GM23338 (cell line): ENCODE measurements around the gene PIK3CG. TPM values are rescaled to one million over a fixed set of nuclear protein-coding genes. Genes with fewer than 3 reads are reported as not detected.

Experiments
- ATAC-seq: fragments of 200-7000 bp; cut with Tn5 transposase; 3 replicates; pipeline ENCODE4 v1.9.1; 2020
- DNase-seq: peaks from one replicate; pipeline ENCODE4 v3.0.0-alpha.2; 2015; ENCODE audit warnings: low spot score
- H2AFZ ChIP-seq: fragments of 200-600 bp; sonication (generic); 2 replicates; pipeline ENCODE4 v1.8.0; 2016; ENCODE audit warnings: antibody characterized with exemption, mild to moderate bottlenecking, moderate library complexity
- H3F3A ChIP-seq: fragments of 200-600 bp; sonication (generic); replicated peaks from 2 replicates; pipeline ENCODE4 v1.8.0; 2017; ENCODE audit warnings: antibody characterized with exemption, mixed run types, low read depth
- H3K27ac ChIP-seq: fragments of 200-600 bp; sonication (generic); 2 replicates; pipeline ENCODE4 v1.6.1; 2016; ENCODE audit warnings: low read depth
- H3K27me3 ChIP-seq: fragments of 200-600 bp; sonication (generic); 2 replicates; pipeline ENCODE4 v1.8.0; 2016; ENCODE audit warnings: mild to moderate bottlenecking, mixed run types, moderate library complexity; ENCODE audit not compliant: insufficient read depth
- H3K36me3 ChIP-seq: fragments of 200-600 bp; sonication (generic); 2 replicates; pipeline ENCODE4 v1.8.0; 2016; ENCODE audit warnings: mild to moderate bottlenecking; ENCODE audit not compliant: insufficient read depth
- H3K4me1 ChIP-seq: fragments of 200-600 bp; sonication (generic); 2 replicates; pipeline ENCODE4 v1.8.0; 2016; ENCODE audit warnings: mild to moderate bottlenecking, moderate library complexity; ENCODE audit not compliant: insufficient read depth
- H3K4me2 ChIP-seq: fragments of 200-600 bp; sonication (generic); 2 replicates; pipeline ENCODE4 v1.7.1; 2017; ENCODE audit warnings: mixed run types
- H3K4me3 ChIP-seq: fragments of 200-600 bp; sonication (generic); 2 replicates; pipeline ENCODE4 v1.6.1; 2016; ENCODE audit warnings: mixed run types
- H3K79me2 ChIP-seq: fragments of 200-600 bp; sonication (generic); replicated peaks from 2 replicates; pipeline ENCODE4 v1.8.0; 2017; ENCODE audit warnings: mild to moderate bottlenecking; ENCODE audit not compliant: insufficient read depth
- H3K9me2 ChIP-seq: fragments of 200-600 bp; sonication (generic); 2 replicates; pipeline ENCODE4 v1.8.0; 2017; ENCODE audit not compliant: insufficient read depth
- H4K20me1 ChIP-seq: fragments of 200-600 bp; sonication (generic); replicated peaks from 2 replicates; pipeline ENCODE4 v1.8.0; 2017; ENCODE audit warnings: mild to moderate bottlenecking; ENCODE audit not compliant: insufficient read depth
- H3K27ac Mint-ChIP-seq: 2 replicates; pipeline ENCODE4 v1.8.0; 2020; ENCODE audit warnings: inconsistent platforms, mild to moderate bottlenecking, moderate library complexity, mixed read lengths
- H3K27me3 Mint-ChIP-seq: 3 replicates; pipeline ENCODE4 v1.8.0; 2022; ENCODE audit warnings: low read depth, mild to moderate bottlenecking, moderate library complexity, mixed read lengths, inconsistent platforms; ENCODE audit not compliant: insufficient read depth, poor library complexity
- H3K36me3 Mint-ChIP-seq: 3 replicates; pipeline ENCODE4 v1.8.0; 2021; ENCODE audit warnings: low read depth, mild to moderate bottlenecking, inconsistent platforms, moderate library complexity, mixed read lengths
- H3K4me1 Mint-ChIP-seq: 3 replicates; pipeline ENCODE4 v1.8.0; 2020; ENCODE audit warnings: mild to moderate bottlenecking, inconsistent platforms, mixed read lengths
- H3K4me3 Mint-ChIP-seq: 3 replicates; pipeline ENCODE4 v1.8.0; 2021; ENCODE audit warnings: moderate library complexity, mild to moderate bottlenecking, inconsistent platforms, mixed read lengths
- H3K9me3 Mint-ChIP-seq: 3 replicates; pipeline ENCODE4 v1.8.0; 2020; ENCODE audit warnings: moderate library complexity, mild to moderate bottlenecking, inconsistent platforms, mixed read lengths
- CREB1 ChIP-seq: fragments of 250-450 bp; sonication (Bioruptor Pico); IDR thresholded peaks from 2 replicates; pipeline ENCODE4 v1.5.0; 2020; ENCODE audit warnings: low read depth, mild to moderate bottlenecking, moderate library complexity
- EZH2 ChIP-seq: fragments of 200-600 bp; sonication (generic); IDR thresholded peaks from one replicate; pipeline ENCODE4 v1.8.0; 2017; ENCODE audit warnings: antibody characterized with exemption, mild to moderate bottlenecking, low read depth; ENCODE audit not compliant: unreplicated experiment
- EZH2phosphoT487 ChIP-seq: fragments of 200-600 bp; sonication (generic); IDR thresholded peaks from one replicate; pipeline ENCODE4 v1.8.1; 2018; ENCODE audit warnings: antibody characterized with exemption; ENCODE audit not compliant: unreplicated experiment
- JUNB ChIP-seq: IDR thresholded peaks from one replicate; pipeline ENCODE4 v1.6.1; 2016; ENCODE audit warnings: antibody characterized with exemption; ENCODE audit not compliant: unreplicated experiment
- NANOG ChIP-seq: IDR thresholded peaks from 2 replicates; pipeline ENCODE4 v1.6.1; 2016; ENCODE audit warnings: antibody characterized with exemption, borderline replicate concordance
- POLR2AphosphoS5 ChIP-seq: IDR thresholded peaks from 2 replicates; pipeline ENCODE4 v1.6.1; 2016; ENCODE audit warnings: antibody characterized with exemption, low read depth
- STAT1 ChIP-seq: IDR thresholded peaks from one replicate; pipeline ENCODE4 v1.6.1; 2016; ENCODE audit warnings: antibody characterized with exemption; ENCODE audit not compliant: unreplicated experiment
- ZNF114 ChIP-seq: fragments of 250-450 bp; sonication (Bioruptor Pico); IDR thresholded peaks from 2 replicates; pipeline ENCODE4 v1.5.0; 2020; ENCODE audit warnings: mild to moderate bottlenecking, moderate library complexity
- ZNF331 ChIP-seq: fragments of 250-450 bp; sonication (Bioruptor Pico); IDR thresholded peaks from 2 replicates; pipeline ENCODE4 v1.5.0; 2020; ENCODE audit warnings: low read depth, mild to moderate bottlenecking, moderate library complexity
- polyA plus RNA-seq: library from polyadenylated mRNA; unstranded; fragments of >200 nt; fragmentation: Nextera tagmentation; extraction: Ambion mirVana; gene quantifications from 2 replicates; pipeline ENCODE4 v1.2.1, GENCODE V29; 2016
- total RNA-seq: library from RNA; depleted of rRNA; stranded (reverse); fragments of >200 nt; shearing (Covaris generic); gene quantifications from 2 replicates; pipeline ENCODE4 v1.2.3, GENCODE V29; 2014
- TF ChIP-seq, protein P1 (sequence below): IDR thresholded peaks from 2 replicates; pipeline ENCODE4 v1.6.1; 2016; ENCODE audit warnings: antibody characterized with exemption
- TF ChIP-seq, protein P2 (sequence below): fragments of 250-450 bp; sonication (Bioruptor Pico); IDR thresholded peaks from 2 replicates; pipeline ENCODE4 v1.5.0; 2020; ENCODE audit warnings: mild to moderate bottlenecking, moderate library complexity
- TF ChIP-seq, protein P3 (sequence below), 2 experiments: fragments of 200-600 bp in 1 of 2; sonication (generic) in 1 of 2; conservative IDR thresholded peaks; 2 replicates each; pipeline versions ENCODE4 v1.5.1 to v1.6.1; 2016 to 2017; ENCODE audit warnings: antibody characterized with exemption in 2 of 2, low read depth in 2 of 2, mild to moderate bottlenecking in 2 of 2, moderate library complexity in 1 of 2
- TF ChIP-seq, protein P4 (sequence below): IDR thresholded peaks from one replicate; pipeline ENCODE4 v1.6.1; 2018; ENCODE audit warnings: antibody characterized with exemption; ENCODE audit not compliant: unreplicated experiment

Gene PIK3CG
- total and polyA plus RNA-seq, 2 experiments from 2014 or later = not detected

DNA sequence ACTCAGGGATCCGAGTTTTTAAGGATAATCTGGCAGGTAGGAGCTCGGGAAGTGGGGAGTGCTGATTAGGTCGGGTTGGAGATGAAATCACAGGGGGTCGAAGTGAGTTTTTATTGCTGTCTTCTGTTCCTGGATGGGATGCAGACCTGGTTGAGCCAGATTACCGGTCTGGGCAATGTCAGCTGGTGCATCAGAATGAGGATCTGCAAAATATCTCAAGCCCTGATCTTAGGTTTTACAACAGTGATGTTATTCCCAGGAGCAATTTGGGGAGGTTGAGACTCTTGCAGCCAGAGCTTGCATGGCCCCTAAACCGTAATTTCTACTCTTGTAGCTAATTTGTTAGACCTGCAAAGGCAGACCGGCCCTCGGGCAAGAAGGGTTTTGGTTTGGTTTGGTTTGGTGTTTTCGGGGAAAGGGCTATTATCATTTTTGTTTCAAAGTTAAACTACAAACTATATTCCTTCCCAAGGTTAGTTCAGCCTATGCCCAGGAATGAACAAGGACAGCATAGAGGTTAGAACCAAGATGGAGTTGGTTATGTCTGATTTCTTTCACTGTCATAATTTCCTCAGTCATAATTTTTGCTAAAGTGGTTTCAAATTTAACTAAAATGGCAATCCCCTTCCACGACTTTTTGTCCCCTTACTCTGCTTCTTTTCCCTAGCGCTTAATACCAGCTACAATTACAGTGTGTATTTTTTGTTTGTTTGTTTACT lies 20.6 kb upstream of the PIK3CG start:
- Mint-ChIP-seq H3K9me3 (no peaks in the 10 kb centered on the region; the same call in 2 of the 3 replicates), H3K4me1 (peaks cover 31% of the 10 kb centered on the region), H3K36me3 (no peaks in the 10 kb centered on the region), H3K4me3 (no peak overlapping the region), H3K27me3 (peaks cover 1% of the 10 kb centered on the region), H3K27ac (no peak overlapping the region)
- DNase-seq (no peak), ATAC-seq (no peak)
- Histone ChIP-seq H4K20me1 (no peaks in the 10 kb centered on the region), H3K4me2 (no peak overlapping the region), H3K79me2 (no peaks in the 10 kb centered on the region), H3K4me1 (peaks cover 18% of the 10 kb centered on the region; the same call in 1 of the 2 replicates), H3K9me2 (0 out of 2 replicates have a peak, but pooled peaks cover 7% of the 10 kb centered on the region), H2AFZ (peak overlapping the region; percentile 59; the same call in 1 of the 2 replicates), H3K27ac (no peak overlapping the region), H3K4me3 (no peak overlapping the region), H3F3A (no peaks in the 10 kb centered on the region), H3K27me3 (no peaks in the 10 kb centered on the region), H3K36me3 (no peaks in the 10 kb centered on the region)
- no peak for TF ChIP-seq ZNF331 (CRISPR knock-in tag)
- TF ChIP-seq, protein P1, sequence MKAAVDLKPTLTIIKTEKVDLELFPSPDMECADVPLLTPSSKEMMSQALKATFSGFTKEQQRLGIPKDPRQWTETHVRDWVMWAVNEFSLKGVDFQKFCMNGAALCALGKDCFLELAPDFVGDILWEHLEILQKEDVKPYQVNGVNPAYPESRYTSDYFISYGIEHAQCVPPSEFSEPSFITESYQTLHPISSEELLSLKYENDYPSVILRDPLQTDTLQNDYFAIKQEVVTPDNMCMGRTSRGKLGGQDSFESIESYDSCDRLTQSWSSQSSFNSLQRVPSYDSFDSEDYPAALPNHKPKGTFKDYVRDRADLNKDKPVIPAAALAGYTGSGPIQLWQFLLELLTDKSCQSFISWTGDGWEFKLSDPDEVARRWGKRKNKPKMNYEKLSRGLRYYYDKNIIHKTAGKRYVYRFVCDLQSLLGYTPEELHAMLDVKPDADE = no peak
- TF ChIP-seq EZH2 = no peak
- TF ChIP-seq ZNF114 = no peak
- no peak for TF ChIP-seq NANOG
- TF ChIP-seq STAT1 = no peak
- no peak for TF ChIP-seq JUNB
- TF ChIP-seq EZH2phosphoT487 = no peak
- TF ChIP-seq CREB1 (CRISPR knock-in tag) = no peak
- TF ChIP-seq POLR2AphosphoS5 = no peak
- TF ChIP-seq, protein P2, sequence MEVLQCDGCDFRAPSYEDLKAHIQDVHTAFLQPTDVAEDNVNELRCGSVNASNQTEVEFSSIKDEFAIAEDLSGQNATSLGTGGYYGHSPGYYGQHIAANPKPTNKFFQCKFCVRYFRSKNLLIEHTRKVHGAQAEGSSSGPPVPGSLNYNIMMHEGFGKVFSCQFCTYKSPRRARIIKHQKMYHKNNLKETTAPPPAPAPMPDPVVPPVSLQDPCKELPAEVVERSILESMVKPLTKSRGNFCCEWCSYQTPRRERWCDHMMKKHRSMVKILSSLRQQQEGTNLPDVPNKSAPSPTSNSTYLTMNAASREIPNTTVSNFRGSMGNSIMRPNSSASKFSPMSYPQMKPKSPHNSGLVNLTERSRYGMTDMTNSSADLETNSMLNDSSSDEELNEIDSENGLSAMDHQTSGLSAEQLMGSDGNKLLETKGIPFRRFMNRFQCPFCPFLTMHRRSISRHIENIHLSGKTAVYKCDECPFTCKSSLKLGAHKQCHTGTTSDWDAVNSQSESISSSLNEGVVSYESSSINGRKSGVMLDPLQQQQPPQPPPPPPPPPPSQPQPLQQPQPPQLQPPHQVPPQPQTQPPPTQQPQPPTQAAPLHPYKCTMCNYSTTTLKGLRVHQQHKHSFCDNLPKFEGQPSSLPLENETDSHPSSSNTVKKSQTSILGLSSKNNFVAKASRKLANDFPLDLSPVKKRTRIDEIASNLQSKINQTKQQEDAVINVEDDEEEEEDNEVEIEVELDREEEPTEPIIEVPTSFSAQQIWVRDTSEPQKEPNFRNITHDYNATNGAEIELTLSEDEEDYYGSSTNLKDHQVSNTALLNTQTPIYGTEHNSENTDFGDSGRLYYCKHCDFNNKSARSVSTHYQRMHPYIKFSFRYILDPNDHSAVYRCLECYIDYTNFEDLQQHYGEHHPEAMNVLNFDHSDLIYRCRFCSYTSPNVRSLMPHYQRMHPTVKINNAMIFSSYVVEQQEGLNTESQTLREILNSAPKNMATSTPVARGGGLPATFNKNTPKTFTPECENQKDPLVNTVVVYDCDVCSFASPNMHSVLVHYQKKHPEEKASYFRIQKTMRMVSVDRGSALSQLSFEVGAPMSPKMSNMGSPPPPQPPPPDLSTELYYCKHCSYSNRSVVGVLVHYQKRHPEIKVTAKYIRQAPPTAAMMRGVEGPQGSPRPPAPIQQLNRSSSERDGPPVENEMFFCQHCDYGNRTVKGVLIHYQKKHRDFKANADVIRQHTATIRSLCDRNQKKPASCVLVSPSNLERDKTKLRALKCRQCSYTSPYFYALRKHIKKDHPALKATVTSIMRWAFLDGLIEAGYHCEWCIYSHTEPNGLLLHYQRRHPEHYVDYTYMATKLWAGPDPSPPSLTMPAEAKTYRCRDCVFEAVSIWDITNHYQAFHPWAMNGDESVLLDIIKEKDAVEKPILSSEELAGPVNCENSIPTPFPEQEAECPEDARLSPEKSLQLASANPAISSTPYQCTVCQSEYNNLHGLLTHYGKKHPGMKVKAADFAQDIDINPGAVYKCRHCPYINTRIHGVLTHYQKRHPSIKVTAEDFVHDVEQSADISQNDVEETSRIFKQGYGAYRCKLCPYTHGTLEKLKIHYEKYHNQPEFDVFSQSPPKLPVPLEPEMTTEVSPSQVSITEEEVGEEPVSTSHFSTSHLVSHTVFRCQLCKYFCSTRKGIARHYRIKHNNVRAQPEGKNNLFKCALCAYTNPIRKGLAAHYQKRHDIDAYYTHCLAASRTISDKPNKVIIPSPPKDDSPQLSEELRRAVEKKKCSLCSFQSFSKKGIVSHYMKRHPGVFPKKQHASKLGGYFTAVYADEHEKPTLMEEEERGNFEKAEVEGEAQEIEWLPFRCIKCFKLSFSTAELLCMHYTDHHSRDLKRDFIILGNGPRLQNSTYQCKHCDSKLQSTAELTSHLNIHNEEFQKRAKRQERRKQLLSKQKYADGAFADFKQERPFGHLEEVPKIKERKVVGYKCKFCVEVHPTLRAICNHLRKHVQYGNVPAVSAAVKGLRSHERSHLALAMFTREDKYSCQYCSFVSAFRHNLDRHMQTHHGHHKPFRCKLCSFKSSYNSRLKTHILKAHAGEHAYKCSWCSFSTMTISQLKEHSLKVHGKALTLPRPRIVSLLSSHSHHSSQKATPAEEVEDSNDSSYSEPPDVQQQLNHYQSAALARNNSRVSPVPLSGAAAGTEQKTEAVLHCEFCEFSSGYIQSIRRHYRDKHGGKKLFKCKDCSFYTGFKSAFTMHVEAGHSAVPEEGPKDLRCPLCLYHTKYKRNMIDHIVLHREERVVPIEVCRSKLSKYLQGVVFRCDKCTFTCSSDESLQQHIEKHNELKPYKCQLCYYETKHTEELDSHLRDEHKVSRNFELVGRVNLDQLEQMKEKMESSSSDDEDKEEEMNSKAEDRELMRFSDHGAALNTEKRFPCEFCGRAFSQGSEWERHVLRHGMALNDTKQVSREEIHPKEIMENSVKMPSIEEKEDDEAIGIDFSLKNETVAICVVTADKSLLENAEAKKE (CRISPR knock-in tag) = no peak
- TF ChIP-seq, protein P3, sequence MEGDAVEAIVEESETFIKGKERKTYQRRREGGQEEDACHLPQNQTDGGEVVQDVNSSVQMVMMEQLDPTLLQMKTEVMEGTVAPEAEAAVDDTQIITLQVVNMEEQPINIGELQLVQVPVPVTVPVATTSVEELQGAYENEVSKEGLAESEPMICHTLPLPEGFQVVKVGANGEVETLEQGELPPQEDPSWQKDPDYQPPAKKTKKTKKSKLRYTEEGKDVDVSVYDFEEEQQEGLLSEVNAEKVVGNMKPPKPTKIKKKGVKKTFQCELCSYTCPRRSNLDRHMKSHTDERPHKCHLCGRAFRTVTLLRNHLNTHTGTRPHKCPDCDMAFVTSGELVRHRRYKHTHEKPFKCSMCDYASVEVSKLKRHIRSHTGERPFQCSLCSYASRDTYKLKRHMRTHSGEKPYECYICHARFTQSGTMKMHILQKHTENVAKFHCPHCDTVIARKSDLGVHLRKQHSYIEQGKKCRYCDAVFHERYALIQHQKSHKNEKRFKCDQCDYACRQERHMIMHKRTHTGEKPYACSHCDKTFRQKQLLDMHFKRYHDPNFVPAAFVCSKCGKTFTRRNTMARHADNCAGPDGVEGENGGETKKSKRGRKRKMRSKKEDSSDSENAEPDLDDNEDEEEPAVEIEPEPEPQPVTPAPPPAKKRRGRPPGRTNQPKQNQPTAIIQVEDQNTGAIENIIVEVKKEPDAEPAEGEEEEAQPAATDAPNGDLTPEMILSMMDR (conservative IDR thresholded peaks at IDR 0.05; ENCODE audit: low read depth in 2 of 2) = no peak
- TF ChIP-seq, protein P4, sequence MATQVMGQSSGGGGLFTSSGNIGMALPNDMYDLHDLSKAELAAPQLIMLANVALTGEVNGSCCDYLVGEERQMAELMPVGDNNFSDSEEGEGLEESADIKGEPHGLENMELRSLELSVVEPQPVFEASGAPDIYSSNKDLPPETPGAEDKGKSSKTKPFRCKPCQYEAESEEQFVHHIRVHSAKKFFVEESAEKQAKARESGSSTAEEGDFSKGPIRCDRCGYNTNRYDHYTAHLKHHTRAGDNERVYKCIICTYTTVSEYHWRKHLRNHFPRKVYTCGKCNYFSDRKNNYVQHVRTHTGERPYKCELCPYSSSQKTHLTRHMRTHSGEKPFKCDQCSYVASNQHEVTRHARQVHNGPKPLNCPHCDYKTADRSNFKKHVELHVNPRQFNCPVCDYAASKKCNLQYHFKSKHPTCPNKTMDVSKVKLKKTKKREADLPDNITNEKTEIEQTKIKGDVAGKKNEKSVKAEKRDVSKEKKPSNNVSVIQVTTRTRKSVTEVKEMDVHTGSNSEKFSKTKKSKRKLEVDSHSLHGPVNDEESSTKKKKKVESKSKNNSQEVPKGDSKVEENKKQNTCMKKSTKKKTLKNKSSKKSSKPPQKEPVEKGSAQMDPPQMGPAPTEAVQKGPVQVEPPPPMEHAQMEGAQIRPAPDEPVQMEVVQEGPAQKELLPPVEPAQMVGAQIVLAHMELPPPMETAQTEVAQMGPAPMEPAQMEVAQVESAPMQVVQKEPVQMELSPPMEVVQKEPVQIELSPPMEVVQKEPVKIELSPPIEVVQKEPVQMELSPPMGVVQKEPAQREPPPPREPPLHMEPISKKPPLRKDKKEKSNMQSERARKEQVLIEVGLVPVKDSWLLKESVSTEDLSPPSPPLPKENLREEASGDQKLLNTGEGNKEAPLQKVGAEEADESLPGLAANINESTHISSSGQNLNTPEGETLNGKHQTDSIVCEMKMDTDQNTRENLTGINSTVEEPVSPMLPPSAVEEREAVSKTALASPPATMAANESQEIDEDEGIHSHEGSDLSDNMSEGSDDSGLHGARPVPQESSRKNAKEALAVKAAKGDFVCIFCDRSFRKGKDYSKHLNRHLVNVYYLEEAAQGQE = no peak
